NCI-H2081 treated with DMSO at 0.1 percent for 48 hours (cell line): ENCODE measurements around the gene ZNF330.

ENCODE experiments used
- DNase-seq: peaks from one replicate; lab custom pipeline; 2025; lab: John Stamatoyannopoulos, UW

Gene ZNF330

GRCh38 chr4:141233673-141234072 lies 13.0 kb downstream of the ZNF330 start:
- DNase-seq: no peak

GRCh38 chr4:141238186-141238585 lies 17.5 kb downstream of the ZNF330 start:
- no peak for DNase-seq

DNA sequence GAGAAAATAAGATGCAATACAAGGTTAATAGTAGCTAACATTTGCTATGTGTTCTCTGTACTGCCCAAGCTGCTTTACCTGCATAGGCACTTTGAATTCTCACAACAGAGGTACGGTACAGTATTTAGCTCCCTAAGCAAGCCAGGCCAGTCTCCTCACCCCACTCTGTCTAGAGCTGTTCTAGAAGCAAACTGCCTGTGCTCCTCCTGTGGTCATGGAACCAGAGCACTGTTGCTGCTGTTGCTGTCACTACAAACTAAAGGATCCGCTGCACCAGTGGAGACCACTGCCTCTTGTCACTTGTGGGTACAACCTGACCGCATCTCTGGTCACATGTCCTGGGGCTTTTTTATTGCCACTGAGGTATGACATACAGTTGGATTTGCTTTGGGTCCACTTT lies 19.6 kb downstream of the ZNF330 start:
- DNase-seq: no peak

DNA sequence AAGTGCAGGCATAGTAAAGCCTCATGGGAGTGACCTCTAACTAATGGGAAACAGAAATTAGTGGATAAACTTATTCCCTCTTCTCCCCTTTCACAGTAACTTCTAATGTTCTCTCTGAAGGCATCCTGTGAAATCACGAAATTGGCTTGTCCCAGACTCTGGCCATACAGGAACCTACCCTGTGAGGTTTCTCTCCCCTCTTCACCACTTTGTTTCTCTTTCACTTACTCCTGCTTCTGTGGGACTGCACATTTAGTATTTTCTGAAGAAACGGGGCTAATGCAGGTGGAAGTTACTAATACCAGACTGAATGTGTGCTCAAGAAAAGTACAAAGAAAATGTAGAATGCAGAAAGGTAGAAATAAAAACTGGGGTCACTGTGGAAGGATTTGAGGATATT lies 20.0 kb downstream of the ZNF330 start:
- DNase-seq: no peak

DNA sequence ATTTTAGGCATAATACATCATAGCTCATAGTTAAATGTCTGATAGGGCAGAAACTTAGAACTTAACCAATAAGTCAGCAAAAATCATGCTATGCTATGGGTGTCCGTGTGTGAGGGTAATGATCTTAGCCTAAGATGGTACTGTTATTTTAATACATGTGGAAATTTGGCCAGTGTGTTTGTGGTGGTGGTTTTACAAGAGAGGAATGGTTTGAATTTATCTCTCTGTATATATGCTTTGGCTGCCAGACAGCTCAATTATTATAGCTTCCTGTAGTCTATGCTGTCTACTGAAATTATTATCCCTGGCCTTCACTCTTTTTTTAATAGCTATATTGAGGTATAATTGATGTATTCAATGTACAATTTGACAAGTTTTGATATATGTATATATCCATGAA lies 21.3 kb downstream of the ZNF330 start:
- no peak for DNase-seq

DNA sequence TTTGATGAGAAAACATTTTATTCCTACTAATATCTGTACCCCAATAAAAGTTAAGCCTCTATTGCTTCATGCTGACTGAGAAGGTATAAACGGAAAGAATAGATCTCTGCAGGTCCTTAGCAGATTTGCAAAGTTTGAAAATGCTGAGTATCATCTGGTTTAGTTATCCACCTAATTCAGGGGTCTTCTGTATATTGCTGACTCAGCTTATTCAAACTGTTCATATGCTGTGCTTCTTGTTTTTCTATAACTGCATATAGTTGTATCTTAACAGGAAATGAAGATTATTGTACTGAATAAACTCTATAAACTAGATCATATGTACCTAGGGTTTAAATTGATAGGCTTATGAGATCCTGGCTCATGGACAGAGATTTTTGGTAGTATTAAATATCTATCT lies 23.7 kb downstream of the ZNF330 start:
- DNase-seq: no peak

- no peak for DNase-seq
Measured at GRCh38 chr4:141246243-141246642, 25.5 kb downstream of the ZNF330 start.

DNA sequence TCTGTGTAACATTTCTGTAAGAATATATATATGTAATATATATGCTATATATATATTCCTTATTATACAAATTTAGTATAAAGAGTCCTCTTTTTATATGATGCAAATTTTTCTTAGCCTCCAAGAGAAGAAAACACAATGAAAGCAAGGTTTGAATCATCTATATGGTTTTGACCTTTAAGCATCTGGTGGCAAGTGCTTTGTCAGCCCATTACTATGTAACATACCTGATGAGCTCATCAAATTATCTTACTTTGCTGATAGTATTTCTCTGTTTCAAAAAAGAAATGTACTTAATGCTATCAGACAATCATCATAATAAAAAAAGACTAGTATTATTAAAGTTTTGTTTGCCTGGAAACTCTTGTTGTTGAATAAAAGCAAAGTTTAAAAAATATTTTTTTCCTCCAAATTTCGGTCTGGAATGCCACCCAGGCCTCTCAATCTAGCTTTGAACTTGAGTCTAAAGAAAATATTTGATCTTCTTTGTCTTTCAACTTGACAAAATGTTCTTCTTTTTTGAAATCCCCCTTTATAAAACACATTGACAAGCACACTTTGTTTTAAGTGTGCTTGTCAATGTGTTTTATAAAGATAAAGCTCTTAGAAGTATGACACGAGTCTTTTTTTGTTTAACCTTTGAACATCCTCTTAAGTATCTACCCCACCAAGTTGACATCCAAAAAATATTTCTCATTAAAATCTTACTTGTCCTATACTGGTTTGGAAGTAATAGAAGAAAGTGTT lies 26.2 kb downstream of the ZNF330 start:
- no peak for DNase-seq

DNA sequence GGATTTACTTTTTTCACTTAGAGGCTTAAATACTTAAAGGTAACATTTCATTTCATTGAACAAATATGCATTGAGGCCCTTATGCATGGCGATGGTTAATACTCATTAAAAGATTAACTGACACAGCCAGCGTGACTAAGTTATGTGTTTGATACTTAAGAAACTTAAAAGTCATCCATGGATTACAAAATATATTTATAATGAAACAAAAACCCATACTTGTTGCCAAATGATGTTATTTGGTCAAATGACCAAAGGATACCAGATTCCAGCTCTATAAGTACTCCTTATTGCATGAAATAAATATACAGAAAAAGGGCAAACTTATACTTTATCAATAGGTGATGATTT lies 26.7 kb downstream of the ZNF330 start:
- DNase-seq: no peak

- no peak for DNase-seq
Measured at GRCh38 chr4:141248029-141248428, 27.3 kb downstream of the ZNF330 start.

DNA sequence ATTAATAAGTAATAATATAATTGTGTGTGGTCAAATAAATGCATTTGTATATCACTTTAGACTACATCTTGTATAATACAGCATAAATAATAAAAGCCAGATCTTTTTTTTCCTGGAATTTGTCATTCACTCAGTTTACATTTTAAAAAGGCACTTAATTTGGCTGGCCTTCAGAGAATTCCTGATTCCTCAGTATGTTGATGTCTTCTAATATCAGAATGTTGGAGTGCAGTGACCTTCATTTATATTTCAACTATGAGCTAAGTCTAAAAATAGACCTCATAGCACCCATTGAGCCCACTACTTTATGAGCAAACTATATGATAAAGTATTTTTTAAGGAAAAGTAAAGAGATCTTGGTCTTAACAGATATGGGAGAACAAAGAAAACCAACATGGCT lies 27.8 kb downstream of the ZNF330 start:
- no peak for DNase-seq

- no peak for DNase-seq
Measured at GRCh38 chr4:141254326-141254725, 33.6 kb downstream of the ZNF330 start.

- no peak for DNase-seq
Measured at GRCh38 chr4:141255016-141255415, 34.3 kb downstream of the ZNF330 start.

- DNase-seq: no peak
Measured at GRCh38 chr4:141258558-141258957, 37.9 kb downstream of the ZNF330 start.

DNA sequence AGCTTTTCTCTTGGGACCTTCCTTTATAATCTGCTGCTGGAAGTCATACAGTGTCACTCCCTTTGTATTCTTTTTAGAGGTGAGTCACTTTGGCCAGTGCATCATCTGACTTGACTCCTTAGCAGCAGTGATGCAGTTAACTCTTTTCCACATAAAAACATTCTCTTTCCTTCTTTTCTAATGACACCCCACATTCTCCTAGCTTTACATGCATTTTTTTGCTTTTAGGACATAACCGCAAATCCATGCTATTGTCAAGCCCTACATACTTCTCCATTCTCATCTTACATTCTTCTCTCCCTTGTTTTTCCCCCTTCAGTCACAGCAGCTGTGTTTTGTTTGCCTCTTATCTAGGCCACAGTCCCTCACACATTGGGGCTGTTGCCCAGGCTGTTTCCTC lies 55.1 kb downstream of the ZNF330 start:
- DNase-seq: no peak

- no peak for DNase-seq
Measured at GRCh38 chr4:141283152-141283551, 62.5 kb downstream of the ZNF330 start.

- no peak for DNase-seq
Measured at GRCh38 chr4:141283563-141283962, 62.9 kb downstream of the ZNF330 start.
